GM03348 (cell line): ENCODE results near the gene KSR1.
A peak's percentile ranks its signal among the peaks of the same experiment; 100 is the strongest.
"Not testable (repeated sequence)": the region's sequence is repeated elsewhere in the genome, so short reads cannot be mapped to it uniquely, and the experiment has no call there.

Experiments used
- DNase-seq: peaks from one replicate; pipeline ENCODE4 v3.0.0; 2012; ENCODE audit warnings: low spot score

The KSR1 gene

DNA sequence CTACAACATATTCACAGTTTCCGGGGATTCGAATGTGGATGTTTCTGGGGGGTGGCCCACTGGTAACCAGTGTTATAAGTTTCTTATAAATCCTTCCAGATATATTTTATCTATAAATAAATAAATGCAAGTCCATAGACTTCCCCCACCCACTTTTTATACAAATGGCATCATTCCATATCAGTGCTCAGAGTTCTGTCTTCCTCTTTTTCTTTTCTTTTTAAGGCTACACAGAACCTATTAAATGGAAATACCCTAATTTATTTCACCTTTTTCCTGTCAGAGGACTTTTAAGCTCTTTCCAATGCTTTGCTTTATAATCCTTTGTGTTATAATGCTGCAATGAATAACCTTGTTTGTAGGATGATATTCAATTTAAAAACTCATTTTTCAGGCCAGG is 178.5 kb downstream of the KSR1 start:
- no peak for DNase-seq

GRCh38 chr17:27635275-27635823 is 179.1 kb downstream of the KSR1 start:
- no peak for DNase-seq

DNA sequence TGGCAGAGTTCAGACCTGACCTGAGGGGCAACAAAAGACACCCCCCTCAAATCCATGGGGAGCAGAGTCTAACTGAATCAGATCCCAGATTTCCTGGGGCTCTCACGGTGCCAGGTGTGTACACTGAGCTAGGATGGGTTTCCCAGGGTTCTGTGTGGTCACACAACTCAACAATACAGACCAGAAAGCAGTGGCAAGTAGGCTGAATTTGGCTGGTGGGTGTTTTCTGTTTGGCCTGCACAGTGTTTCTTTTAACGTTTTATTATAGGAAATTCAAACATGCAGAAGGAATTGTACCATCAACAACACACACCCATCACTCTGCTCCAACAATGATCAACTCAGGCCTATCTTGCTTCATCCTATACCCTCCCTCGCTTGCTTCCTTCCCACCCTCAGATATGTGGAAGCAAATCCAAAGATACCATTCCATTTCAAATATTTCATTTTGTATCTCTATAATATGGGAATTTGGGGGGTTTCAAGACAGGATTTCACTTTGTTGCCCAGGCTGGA is 179.8 kb downstream of the KSR1 start:
- DNase-seq, result not testable (repeated sequence)

- DNase-seq, result not testable (repeated sequence)
These were observed 181.6 kb downstream of the KSR1 start for GRCh38 chr17:27637818-27638217.

DNA sequence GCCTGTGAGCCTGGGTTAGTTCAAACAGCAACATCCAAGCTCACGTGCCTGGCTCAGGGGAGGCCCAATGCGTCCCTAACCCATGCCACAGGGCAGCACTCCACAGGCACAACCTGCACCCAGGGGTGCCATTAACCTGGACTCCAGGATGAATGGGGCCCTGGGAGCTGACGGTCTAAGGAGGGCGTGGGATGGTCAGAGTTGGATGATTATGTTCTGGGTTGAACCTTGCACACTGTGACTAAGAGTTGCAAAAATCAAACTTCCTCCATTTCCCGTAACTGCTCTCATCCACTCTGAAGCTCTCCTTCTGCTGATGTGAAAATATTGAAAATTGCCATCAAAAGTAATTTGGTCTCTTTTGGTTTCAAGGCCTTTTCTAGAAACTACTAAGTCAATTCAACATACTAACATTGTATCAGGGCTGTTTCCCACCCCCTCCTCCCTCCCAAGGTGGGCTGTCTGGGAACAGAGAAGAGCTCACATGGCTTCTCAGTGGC is 182.2 kb downstream of the KSR1 start:
- DNase-seq, result not testable (repeated sequence)

DNA sequence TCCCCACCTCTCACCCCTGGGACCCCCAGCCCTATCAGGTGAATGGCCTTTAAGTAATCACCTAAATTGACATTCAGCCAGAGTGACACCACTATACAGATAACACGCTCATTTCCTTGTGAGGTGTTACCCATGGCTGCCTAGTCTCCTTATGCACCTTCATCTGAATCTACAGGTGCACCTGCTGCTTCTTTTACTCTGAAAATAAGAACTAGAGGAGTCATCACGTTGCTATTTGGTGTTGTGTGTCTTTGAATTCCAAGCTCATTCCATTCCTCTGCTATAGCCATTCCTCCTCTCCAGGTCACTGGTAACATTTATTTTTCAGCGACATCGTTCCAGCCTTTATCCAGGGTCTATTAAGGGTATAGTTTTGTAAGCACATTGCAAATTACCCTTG is 184.5 kb downstream of the KSR1 start:
- no peak for DNase-seq

- DNase-seq, result no peak
These were observed 188.3 kb downstream of the KSR1 start for GRCh38 chr17:27644586-27644985.

GRCh38 chr17:27645621-27646020 is 189.4 kb downstream of the KSR1 start:
- DNase-seq, result not testable (repeated sequence)

- DNase-seq, result no peak
These were observed 190.0 kb downstream of the KSR1 start for GRCh38 chr17:27646232-27646631.

GRCh38 chr17:27647765-27648164 is 191.5 kb downstream of the KSR1 start:
- DNase-seq, result no peak

- DNase-seq, result not testable (repeated sequence)
These were observed 192.9 kb downstream of the KSR1 start for GRCh38 chr17:27649111-27649571.

DNA sequence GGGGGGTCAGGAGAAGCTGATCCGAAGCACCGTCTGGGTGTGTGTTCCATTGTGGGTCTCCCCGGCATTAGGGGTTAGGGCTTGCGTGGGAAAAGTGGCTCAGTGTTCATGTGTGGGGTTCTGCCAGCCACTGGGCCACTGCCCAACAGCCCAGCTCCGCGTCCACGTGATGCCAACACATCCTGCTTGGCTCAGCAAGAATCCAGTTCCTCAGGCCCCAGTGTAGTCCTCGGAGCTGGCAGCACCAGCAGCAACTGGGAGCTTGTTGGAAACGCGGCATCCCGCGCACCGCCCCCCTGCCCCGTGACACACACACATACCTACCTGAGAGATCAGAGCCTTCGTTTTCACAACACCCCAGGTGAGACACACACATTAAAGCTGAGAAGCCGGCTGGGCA is 193.7 kb downstream of the KSR1 start:
- no peak for DNase-seq

GRCh38 chr17:27650836-27651235 is 194.6 kb downstream of the KSR1 start:
- DNase-seq, result no peak

GRCh38 chr17:27651411-27652345 is 195.4 kb downstream of the KSR1 start:
- peak; percentile 51 for DNase-seq

- not testable (repeated sequence) for DNase-seq
These were observed 197.3 kb downstream of the KSR1 start for GRCh38 chr17:27653449-27653971.

DNA sequence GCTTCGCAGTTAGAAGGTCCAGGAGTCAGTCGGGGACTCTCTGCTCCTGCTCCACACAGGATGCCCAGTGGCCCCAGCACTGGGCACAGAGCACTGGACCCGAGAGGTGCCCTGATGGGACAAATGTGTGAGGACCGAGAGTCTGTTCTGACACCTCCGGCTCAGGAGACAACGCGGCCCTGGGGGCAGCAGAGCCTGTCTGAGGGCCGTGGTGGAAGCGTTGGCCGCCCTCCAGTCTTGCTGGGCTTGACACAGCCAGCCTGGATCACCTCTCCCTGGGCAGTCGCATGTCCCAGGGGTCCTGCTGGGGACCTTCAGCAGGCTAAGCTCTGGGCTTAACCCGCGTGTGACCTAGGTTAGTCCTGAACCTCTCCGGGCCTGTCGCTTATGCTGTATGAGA is 197.9 kb downstream of the KSR1 start:
- no peak for DNase-seq

- DNase-seq, result peak; percentile 85
These were observed 198.6 kb downstream of the KSR1 start for GRCh38 chr17:27654654-27655524.

DNA sequence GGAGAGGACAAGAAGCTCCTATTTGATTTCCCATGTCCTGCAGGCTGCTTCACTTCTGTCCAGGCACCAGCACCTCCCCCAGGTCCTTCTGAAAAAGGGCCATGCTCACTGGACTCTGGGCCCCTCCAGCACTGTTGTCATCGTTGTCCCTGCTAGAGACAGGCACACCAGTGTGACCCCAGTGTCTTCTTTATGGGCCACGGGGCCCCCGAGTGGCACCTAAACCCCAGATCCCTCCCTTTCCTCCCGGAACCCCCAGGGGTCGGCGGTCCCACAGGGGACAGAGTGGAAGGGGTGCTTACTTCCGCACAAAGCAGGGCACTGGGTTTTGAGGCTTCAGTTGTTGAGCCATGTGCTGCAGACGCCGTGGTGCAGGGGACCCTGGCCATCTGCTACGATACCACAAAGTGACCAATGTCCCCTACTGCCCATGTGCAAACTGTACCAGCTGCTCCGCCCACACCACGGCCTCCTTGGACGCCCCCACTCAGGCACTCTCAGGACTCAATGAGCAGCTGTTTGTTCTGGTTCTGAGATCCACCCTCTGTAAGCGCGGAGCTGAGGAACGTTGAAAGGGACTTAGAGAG is 199.4 kb downstream of the KSR1 start:
- DNase-seq, result not testable (repeated sequence)

DNA sequence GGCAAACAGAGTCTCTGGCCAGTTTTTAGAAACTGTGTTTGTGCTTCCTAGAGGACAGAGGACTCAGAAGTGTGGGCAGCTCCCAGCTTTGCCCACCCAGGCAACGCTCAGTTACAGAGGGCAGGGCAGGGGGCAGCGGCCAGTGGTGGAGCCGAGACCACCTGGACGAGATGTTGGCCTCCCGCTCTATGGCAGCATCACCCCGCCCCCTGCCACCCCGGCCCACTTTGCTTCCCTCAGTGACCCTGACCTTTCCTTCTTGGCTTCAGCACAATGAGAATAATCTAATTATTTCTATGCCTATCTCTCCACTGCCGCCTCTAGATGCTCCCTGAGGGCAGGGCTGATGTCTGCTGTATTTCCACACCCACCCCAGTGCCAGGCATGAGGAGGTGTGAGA is 200.4 kb downstream of the KSR1 start:
- DNase-seq, result not testable (repeated sequence)

- no peak for DNase-seq
These were observed 201.4 kb downstream of the KSR1 start for GRCh38 chr17:27657620-27658019.

DNA sequence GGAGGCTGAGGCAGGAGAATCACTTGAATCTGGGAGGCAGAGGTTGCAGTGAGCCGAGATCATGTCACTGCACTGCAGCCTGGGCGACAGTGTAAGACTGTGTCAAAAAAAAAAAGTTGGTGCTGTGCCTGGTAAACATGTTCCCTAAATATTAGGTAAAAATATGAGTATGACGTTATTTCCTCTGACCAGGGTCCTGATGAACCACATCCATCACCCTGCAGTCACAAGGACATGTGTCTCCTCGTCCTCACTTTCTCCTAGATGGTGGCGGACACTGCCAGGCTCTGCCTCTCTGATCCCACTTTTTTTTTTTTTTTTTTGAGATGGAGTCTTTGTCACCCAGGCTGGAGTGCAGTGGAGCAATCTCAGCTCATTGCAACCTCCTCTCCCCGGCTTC is 203.4 kb downstream of the KSR1 start:
- no peak for DNase-seq
